ENCODE data around the gene CHIT1.

The CHIT1 gene

DNA sequence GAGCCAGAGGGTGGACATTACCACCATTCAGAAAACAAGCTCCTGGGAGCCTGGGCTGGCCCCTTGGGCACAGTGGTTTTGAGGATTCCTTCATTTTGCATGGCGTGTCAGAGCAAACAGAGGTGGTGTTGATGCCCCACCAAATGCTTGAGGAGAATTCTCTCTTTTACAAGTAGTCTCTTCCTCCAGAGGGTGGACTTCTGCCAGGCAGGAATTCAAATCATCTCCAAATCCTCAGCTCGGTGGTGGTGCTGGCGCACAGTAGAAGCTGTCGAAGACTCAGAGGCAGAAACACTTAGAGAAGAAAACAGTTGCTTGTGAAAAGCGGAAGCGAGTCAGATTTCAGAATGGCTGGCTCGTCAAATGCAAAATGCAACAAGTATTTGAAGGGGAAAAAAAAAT lies 39.5 kb downstream of the CHIT1 start:
- no peak for DNase-seq (ENCODE audit: low read depth in 2 of 2, low spot score in 1 of 2)

DNA sequence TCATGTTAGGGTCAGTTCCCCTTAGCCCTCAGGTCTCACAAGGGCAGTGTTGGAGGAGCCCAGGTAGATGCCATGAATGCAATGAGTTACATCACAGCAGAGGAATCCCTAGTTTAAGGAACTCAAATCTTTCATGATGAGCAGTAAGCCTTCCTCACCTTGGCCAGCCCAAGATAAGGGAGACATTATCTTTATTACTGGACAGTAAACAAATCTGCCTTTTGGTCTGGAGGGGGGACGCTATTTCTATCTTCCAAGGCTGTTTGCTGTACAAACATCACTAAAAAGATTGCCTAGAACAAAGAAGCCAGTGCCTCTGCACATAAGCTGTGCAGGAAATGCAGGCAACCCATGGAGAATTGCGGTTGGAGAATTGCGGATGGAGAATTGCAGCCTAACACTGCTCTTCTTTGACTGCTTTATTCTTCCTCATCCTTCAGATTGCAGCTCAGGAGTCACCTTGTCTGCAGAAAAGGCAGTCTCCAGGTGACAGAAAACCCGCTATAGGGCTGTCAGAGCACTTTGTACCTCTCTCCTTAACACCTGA lies 40.7 kb downstream of the CHIT1 start:
- no peak for DNase-seq (ENCODE audit: low read depth in 2 of 2, low spot score in 1 of 2)

DNA sequence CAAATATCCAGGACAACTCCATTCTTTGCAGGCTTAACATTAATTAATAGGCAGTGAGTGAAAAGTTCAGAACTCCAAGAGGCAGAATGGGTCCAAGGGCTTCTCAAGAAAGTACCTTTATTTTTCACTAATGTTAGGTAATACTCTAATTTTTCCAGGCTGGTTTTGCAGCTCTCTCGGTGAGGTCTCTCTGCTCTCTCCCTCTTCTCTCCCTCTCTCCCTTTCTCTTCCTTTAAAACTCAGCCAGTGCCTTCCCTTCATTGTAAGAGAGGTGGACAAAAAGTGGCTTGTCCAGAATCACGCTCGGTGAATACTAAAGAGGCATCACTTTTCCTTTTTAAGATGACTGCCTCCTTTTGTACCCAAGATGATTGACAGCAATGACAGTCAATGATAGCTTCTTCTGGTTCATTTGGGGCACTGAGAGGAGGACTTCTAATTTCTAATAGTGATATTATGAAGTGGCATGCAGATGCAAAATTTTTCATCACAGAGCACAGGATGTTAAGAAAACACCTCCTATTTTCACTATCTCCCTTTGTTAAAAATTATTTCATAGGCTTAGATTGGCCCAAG lies 41.7 kb downstream of the CHIT1 start:
- no peak for DNase-seq (ENCODE audit: low read depth in 2 of 2, low spot score in 1 of 2)

DNA sequence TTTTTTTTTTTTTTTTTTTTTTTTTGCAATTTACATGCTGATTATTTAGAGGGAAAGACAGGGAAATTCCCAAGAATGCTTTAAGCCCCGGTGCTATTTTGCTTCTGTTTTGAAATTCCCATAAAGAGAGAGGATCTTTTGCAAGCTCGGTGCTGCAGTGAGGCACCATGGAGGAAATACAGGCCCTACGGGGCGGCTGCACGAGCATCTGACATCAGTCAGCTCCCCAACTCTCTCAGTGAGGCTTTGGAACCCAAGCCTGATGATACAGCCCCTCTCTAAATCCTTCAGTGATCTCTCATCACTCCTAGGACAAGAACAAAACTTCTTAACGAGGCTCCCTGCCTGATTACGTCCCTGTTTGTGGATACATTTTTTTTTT lies 42.2 kb downstream of the CHIT1 start:
- no peak for DNase-seq (ENCODE audit: low read depth in 2 of 2, low spot score in 1 of 2)

DNA sequence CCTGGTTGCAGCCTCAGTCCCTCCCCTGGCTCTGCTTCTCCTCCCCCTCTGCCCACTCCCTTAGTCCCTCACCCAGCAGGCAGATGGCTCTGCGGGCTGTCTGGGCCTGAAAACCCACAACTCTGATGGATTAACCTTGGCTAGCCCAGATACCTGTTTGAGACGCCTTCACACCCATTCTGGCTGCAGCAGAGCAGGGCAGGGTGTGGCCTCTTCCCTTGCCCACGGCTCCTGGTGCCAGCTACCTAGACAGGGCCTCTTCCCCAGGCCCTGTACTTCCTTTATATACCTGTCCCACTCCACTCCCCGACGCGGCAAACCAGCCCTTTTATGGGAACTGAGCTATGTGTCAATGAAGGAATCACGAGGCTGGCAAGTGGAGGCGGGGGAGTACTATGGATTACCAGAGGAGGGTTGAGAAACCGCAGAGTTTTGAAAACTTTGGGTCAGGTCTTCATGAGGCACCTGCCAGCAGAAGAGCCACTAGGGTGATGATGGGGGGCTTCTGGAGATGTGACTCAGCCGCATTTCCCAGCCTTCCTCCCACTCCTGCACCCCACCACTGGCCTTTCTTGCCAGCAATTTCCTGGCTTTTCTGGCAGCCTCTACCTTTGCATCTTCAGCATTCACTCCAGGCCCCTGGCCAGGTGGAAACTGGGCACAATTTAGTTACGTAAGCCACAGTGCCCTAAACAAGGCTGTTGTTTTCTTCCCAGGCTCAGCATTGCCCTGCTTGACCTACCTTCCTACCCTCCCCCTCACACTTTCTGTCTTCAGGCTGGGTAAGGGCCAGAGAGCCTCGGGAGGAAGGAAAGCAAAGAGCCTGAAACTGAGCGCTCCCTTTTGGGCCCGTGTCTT lies 42.8 kb downstream of the CHIT1 start, which contains the start of gene CHI3L1:
Gene CHI3L1, minus strand, starts transcription at position 259 of the 858 bp plus-strand sequence. Its CDS starts 81 bp downstream, at position 178.
- no peak for DNase-seq (ENCODE audit: low read depth in 2 of 2, low spot score in 1 of 2)

DNA sequence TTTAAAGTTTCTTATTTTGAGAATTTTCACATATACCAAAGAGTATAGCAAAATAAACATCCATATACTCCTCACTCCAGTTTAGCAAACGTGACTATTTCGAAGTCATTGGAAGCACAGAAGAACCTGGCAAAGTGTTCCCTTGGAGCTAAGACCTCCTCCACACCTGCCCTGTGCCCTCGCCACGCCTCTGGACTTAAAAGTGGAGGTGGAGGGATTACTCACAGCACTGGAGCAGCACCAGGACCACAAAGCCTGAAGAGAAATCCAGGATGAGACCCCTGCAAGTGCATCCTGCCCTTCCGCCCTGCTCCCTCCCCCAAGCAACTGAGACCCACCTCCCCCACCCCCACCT lies 43.4 kb downstream of the CHIT1 start:
- no peak for DNase-seq (ENCODE audit: low read depth in 2 of 2, low spot score in 1 of 2)

DNA sequence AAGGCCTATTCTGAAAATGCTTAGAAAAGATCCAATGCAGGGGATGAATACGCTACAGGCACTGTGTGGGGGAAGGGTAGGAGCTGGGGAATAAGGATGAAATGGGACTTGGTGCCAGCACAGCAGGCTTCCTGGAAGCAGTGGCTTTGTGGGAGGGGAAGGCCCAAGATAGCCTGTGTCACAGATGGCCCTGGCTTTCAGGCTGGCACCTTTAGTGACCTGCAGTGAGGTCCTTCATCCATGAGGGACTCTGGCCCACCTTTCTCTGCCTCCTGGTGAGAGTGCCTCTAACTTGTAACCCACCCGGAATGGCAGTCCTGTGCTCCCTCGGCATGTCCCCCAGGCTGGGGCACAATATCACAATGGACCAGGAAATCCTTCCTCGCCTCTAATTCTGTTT lies 43.9 kb downstream of the CHIT1 start:
- DNase-seq (ENCODE audit: low read depth in 2 of 2, low spot score in 1 of 2) = no peak

DNA sequence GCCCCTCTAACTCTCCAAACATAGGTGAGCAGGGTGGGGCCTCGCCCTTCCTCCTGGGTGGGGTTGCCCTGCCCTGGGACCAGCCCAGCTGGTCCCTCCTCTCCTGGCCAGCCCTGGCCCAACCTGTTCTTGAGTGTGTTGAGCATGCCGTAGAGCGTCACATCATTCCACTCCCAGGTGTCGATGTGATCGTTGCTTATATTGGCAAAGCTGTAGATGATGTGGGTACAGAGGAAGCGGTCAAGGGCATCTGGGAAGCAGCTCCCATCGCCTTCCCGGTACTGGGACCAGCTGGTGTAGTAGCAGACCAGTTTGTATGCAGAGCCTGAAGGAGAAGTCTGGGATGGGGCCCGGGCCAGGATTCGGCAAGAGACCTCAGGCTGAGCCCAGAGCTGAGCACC lies 44.4 kb downstream of the CHIT1 start:
- DNase-seq (ENCODE audit: low read depth in 2 of 2, low spot score in 1 of 2) = no peak

DNA sequence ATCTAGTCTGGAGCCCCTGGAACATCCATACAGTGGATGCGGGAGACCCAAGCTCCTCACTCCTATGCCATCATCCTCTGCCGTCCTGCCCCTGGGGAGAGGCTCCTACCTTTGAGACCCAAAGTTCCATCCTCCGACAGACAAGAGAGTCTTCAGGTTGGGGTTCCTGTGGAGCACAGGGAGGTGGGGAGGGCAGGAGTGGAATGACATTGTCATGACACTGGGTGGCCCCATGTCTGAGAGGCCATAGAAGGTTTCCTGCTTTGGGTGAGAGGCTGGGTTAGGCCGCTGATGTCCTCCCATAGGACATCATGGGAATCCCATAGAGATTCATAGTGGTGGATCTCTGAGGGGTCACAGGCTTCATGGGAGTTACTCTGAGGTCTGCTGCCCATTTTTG lies 45.0 kb downstream of the CHIT1 start:
- no peak for DNase-seq (ENCODE audit: low read depth in 2 of 2, low spot score in 1 of 2)

DNA sequence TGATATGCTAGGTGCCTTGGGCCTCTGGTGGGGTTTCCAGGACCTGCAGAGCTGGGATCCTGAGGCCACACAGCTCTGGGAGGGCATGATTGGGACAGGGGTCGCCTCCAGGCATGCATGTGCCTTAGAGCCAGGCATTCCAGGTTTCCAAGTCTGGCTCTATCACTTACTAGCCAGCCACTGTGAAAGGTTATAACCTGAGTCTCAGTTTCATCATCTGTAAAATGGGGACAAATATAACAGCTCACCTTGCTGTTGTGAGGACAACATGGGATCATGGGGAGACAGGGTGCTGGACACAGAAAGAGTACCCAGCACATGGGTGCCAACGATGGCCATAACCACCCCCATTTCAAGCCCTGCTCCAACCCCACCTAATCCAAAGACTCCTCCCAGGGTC lies 45.6 kb downstream of the CHIT1 start:
- no peak for DNase-seq (ENCODE audit: low read depth in 2 of 2, low spot score in 1 of 2)

DNA sequence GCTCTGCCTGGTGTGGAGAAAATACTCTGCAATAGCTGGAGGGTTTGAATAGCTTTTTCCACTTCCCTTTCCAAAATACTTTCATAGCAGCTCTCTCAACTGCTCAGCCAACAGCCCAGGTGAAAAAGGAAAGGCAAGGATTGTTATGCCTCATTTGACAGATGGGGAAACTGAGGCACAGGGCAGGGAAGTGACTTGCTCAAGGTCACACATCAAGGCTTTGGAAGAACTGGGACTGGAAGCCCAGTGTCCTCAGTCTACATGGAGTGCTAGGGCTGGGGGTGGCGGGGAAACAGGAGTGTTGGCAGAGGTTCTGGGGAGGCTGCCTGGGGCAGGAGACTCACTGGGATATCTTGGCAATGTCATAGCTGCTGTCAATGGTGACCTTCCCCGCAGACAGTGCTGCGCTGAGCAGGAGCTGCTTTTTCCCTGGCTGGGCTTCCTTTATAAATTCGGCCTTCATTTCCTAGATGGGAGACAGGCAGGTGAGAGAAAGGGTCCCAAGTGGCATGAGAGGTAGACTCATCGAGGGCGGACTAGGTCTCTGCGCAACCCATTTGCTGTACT lies 47.0 kb downstream of the CHIT1 start:
- DNase-seq (ENCODE audit: low read depth in 2 of 2, low spot score in 1 of 2) = no peak

DNA sequence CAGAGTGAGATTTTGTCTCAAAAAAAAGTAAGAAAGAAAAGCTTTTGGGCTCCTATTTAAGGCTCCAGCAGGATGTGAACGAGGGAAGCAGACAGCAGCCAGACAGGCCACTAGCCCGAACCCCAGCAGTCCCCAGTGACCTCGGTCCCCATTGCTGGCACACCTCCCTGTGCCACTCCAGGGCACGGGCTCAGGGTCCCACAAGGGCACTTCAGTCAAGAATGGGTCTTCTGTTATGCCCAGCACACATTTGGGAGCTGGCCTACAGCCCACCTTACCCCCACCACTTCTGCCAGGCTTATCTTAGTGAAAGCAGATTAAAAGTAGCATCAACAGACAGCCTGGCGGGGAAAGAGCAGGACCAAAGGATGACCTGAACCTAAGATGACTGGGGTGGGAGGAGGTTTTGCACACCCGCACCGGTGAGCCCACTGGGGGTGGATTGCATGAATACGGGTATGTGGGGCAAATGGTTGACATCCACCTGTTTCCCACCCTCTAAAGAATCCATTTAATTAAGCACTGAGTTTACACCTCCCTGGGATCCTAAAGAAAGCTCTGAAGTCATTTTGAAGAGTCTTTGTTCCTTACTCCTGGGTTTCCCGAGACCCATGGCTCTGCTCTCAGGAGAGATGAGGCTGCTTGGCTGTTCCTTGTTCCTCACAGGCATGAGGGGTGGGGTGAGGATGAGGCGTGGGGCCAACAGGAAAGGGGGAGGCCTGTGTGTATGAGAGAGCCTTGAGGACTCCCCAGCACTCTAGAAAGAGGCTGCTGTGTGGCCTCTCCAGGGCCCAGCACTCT lies 47.7 kb downstream of the CHIT1 start:
- DNase-seq (ENCODE audit: low read depth in 2 of 2, low spot score in 1 of 2) = no peak

DNA sequence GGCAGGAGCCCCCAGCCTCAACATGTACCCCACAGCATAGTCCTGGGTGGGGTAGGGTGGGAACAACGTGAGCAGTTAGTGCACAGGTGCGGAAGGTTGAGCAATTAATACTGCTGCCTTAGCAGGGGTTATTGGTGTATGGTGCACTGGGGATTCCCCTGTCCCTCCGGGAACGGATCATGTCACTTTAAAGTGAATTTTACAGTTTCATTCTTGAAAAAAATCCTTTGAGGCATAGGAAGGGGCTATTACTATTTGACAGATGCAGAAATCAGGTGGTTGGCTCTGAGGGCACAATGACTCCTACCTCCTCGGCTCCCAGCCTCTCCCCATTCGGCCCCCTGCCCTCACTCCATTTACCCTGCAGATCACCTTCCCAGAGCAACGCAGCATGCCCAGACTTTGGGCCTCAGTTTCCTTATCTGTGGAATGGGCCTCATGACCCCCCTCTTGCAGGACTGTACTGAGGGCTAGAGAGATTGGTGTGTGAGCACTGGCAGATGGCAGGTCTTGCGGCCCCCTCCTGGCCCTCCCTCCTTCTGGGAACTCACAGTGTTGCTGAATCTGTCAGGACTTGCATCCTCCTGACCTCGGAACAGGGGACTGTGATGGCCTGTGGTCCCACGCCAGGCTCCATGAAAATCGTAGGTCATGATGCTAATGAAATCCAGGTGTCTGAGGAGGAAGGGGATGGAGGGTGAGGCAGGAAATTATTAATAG lies 48.7 kb downstream of the CHIT1 start:
- no peak for DNase-seq (ENCODE audit: low read depth in 2 of 2, low spot score in 1 of 2)

DNA sequence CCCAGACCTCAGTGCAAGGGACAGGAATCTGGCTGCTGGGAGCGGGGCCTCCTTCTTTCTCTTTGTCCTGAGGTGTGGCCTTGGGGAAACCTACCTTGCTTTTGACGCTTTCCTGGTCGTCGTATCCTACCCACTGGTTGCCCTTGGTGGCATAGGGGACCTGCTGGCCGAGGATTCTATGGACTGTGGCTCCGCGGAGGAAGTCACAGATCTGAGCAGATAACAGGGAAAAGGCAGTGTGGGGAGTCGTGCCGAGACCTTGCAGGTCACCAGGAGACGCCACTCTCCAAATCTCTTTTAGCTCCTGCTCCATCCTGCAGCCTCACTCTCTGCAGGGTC lies 49.8 kb downstream of the CHIT1 start:
- no peak for DNase-seq (ENCODE audit: low read depth in 2 of 2, low spot score in 1 of 2)

DNA sequence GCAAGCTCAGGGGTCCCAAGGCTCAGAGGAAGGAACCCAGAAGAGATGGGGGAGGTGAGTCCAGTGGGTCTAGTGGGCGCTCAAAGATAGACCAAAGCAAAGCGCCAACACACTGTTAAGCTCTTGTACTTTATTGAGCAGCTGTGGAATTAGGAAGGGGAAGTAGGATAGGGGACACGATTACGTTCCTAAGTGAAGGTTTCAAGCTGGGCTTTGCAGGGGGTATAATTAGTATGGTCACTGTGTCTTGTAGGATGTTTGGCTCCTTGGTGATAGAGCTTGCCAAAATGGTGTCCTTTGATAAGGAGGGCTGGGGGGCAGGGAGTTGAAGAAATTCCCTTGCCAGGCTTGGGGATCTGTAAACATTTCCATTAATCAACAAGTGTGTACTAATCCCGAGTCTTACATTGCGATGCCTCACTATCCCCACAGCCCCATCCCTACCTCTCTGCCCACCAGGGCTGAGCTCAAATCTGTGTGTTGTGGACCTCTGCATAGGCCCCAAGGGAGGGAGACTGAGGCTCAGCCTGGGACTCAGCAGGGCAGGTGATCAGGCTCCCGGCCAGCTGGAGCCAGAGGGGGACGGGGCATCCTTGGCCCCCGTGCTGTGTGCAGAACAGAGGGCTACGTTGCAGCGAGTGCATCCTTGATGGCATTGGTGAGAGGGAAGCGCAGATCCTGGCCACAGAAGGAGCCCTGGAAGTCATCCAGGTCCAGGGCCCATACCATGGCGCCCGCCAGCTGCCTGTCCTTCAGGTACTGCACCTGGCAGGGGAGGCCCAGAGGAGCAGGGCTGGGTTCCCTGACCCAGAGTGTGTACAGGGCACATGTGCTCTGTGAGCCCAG lies 50.4 kb downstream of the CHIT1 start:
- no peak for DNase-seq (ENCODE audit: low read depth in 2 of 2, low spot score in 1 of 2)

DNA sequence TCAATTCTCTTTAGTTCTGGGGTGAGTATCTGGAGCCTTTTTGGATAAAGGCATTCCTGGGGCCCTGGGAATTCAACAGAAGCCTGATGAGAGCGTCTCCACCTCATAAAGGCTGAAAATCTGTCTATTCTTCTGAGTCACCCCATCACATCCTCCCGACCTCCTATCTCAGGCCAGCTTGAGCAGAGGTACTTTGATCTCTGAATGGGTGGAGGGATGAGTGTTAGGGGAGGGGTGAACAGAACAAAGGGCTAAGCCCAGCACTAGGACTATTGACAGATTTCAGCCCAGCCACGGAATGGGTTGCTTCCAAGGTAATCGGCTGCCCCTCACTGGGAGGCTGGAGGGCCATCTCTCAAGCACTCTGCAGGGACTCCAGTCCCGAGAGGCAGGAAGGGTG lies 51.4 kb downstream of the CHIT1 start:
- DNase-seq (ENCODE audit: low read depth in 2 of 2, low spot score in 1 of 2) = no peak

DNA sequence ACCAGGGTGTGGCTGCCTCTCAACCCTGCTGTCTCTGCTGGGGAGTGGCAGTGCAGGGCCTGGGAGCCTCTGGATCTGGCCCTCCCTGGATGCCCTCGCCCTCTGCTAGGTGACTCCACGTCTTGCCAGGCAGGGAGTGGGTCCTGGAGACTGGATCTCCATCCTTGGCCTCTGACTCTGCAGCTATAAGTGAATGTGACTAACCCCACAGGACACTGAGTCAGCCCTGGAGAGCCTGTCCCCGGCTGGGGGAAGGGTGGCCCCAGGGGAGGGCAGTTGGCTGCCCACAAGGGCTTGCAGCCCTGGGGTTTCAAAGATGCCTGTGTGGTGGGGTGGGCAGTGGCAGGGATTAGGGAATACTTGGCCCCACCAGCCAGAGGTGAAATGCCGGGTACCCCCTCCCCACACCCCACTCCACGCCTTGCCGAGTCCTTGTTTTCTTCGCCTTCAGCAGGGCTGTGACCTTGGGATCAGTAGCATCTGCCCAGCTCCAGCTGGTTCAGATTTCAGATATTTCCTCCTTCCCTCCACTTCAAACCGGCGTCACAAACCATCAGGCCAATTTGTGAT lies 51.9 kb downstream of the CHIT1 start:
- no peak for DNase-seq (ENCODE audit: low read depth in 2 of 2, low spot score in 1 of 2)

DNA sequence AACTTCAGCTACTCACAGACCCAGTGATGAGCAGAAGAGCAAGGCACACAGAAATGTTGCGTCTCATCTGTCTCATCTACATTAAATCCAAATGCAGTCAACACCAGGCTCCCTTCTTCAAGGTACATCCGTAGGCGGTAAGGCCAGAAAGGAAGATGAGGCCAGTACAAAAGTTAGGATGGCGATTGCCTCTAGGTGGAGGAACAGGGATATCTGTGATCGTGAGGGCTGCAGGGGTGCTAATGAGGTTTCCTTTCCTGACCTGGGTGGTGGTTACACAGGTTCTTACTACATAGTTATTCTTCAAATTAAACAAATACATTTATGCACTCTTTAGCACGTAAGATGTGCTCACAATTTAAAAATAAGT lies 52.5 kb downstream of the CHIT1 start:
- DNase-seq (ENCODE audit: low read depth in 2 of 2, low spot score in 1 of 2) = no peak

DNA sequence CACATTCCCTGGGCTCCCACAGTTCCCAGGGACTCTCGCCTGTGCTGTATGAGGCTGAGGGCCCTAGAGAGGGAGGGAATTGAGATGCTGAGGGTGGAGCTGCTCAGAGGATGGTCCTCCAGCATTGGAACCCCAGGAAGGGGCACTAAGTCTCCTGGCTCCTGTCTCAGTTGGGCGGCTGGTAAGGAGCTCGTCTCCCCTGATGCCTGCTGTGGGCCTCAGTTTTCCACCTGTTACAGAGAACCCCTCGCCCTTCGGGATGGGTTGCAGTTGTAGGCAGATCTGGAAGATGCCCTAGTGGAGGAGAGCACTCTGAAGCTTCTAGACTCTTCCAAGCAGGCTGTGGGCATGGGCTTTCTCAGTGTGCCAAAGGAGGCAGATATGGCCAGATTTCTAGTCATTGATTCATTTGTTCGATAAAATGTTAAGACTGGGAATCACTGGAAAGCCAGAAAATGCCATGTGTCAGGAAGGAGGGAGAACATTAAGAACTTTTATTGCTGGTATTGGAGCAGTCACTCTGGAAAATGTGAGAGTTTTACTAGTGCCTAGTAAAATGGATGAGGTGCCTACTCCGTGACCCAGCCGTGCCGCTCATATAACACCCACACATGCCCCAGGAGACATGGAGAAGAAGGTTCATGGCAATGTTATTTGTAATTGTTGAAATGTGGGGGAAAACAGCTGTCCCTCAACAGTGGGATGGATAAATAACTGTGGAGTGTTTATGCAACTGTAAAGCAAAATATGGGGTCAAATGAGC lies 53.0 kb downstream of the CHIT1 start:
- DNase-seq (ENCODE audit: low read depth in 2 of 2, low spot score in 1 of 2) = no peak

Measured in stimulated activated CD8-positive, alpha-beta memory T cell treated with anti-CD3 and anti-CD28 coated beads, Interleukin-4, amount 100 ng/mL, for 1 hour (primary cell).